GM12892 (cell line): ENCODE measurements around the gene ZNF555.

Source experiments
- POLR2A ChIP-seq: IDR thresholded peaks from 2 replicates; pipeline ENCODE4 v1.6.1; 2011; ENCODE audit warnings: low read depth, low read length, control low read depth
- POLR2AphosphoS5 ChIP-seq: IDR thresholded peaks from 2 replicates; pipeline ENCODE4 v1.6.1; 2011; ENCODE audit warnings: low read depth, low read length, control low read depth
- TAF1 ChIP-seq: IDR thresholded peaks from 2 replicates; pipeline ENCODE4 v1.6.1; 2011; ENCODE audit warnings: low read depth, mild to moderate bottlenecking, control low read depth, low read length, borderline replicate concordance

GRCh38 chr19:2902590-2903218 lies 61.4 kb downstream of the ZNF555 start:
- no peak for TF ChIP-seq TAF1
- no peak for TF ChIP-seq POLR2A
- TF ChIP-seq POLR2AphosphoS5, result no peak
